Measurements from ENCODE around the gene MORN5.

DNA sequence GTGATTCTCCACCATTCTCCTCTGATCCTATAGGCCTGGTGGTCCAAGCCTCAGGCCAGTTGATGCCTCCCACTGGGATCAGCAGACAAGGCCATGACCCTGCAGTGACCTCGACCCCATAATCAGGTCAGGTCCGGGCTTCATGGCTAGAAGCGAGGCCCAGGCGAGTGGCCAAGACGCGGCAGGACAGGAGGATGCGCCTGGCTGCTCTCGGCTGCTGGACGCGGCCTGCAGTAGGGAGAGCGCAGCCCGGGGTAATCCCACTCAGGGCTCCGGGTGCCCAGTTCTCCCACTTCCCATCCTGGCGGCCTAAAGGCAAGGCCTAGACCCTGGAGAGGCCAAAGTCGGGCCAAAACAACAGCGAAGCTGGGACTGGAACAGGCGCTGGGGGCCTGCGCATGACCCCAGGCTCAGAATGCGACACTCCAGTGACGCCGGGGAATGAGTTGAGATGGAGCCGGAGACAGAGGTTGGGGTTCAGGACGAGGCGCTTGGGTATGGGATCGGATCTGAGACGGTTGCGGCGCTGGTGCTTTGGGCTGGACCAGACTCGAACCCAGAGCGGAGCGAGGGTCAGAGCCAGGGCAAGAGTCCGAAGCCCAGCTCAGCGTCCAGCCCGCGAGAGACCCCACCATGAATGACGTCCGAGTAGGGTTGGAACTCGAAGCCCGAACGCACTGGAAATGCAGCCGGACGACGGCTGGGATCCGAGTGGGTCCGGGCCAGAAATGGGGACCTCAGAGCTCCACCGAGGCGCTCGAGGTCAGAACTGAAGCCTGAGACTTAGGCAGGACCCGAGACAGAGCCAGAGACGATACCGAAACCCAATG, 65.8 kb downstream of the MORN5 start:
- TF ChIP-seq, protein P1, sequence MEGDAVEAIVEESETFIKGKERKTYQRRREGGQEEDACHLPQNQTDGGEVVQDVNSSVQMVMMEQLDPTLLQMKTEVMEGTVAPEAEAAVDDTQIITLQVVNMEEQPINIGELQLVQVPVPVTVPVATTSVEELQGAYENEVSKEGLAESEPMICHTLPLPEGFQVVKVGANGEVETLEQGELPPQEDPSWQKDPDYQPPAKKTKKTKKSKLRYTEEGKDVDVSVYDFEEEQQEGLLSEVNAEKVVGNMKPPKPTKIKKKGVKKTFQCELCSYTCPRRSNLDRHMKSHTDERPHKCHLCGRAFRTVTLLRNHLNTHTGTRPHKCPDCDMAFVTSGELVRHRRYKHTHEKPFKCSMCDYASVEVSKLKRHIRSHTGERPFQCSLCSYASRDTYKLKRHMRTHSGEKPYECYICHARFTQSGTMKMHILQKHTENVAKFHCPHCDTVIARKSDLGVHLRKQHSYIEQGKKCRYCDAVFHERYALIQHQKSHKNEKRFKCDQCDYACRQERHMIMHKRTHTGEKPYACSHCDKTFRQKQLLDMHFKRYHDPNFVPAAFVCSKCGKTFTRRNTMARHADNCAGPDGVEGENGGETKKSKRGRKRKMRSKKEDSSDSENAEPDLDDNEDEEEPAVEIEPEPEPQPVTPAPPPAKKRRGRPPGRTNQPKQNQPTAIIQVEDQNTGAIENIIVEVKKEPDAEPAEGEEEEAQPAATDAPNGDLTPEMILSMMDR (conservative IDR thresholded peaks at IDR 0.05; ENCODE audit: low read depth in 2 of 2) = no peak
- TF ChIP-seq EZH2 (IDR thresholded peaks at IDR 0.05; ENCODE audit: low read depth, unreplicated experiment) (peak; percentile 99), EZH2phosphoT487 (IDR thresholded peaks at IDR 0.05; ENCODE audit: unreplicated experiment) (peak; percentile 84), POLR2AphosphoS5 (IDR thresholded peaks at IDR 0.05; ENCODE audit: low read depth) (no peak), NANOG (IDR thresholded peaks at IDR 0.05; ENCODE audit: borderline replicate concordance) (no peak), ZNF462 (CRISPR knock-in tag; IDR thresholded peaks at IDR 0.05) (no peak), ZNF331 (CRISPR knock-in tag; IDR thresholded peaks at IDR 0.05; ENCODE audit: low read depth) (no peak), CREB1 (CRISPR knock-in tag; IDR thresholded peaks at IDR 0.05; ENCODE audit: low read depth) (no peak)
- TF ChIP-seq, protein P2, sequence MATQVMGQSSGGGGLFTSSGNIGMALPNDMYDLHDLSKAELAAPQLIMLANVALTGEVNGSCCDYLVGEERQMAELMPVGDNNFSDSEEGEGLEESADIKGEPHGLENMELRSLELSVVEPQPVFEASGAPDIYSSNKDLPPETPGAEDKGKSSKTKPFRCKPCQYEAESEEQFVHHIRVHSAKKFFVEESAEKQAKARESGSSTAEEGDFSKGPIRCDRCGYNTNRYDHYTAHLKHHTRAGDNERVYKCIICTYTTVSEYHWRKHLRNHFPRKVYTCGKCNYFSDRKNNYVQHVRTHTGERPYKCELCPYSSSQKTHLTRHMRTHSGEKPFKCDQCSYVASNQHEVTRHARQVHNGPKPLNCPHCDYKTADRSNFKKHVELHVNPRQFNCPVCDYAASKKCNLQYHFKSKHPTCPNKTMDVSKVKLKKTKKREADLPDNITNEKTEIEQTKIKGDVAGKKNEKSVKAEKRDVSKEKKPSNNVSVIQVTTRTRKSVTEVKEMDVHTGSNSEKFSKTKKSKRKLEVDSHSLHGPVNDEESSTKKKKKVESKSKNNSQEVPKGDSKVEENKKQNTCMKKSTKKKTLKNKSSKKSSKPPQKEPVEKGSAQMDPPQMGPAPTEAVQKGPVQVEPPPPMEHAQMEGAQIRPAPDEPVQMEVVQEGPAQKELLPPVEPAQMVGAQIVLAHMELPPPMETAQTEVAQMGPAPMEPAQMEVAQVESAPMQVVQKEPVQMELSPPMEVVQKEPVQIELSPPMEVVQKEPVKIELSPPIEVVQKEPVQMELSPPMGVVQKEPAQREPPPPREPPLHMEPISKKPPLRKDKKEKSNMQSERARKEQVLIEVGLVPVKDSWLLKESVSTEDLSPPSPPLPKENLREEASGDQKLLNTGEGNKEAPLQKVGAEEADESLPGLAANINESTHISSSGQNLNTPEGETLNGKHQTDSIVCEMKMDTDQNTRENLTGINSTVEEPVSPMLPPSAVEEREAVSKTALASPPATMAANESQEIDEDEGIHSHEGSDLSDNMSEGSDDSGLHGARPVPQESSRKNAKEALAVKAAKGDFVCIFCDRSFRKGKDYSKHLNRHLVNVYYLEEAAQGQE (IDR thresholded peaks at IDR 0.05; ENCODE audit: unreplicated experiment) = no peak
- TF ChIP-seq, protein P3, sequence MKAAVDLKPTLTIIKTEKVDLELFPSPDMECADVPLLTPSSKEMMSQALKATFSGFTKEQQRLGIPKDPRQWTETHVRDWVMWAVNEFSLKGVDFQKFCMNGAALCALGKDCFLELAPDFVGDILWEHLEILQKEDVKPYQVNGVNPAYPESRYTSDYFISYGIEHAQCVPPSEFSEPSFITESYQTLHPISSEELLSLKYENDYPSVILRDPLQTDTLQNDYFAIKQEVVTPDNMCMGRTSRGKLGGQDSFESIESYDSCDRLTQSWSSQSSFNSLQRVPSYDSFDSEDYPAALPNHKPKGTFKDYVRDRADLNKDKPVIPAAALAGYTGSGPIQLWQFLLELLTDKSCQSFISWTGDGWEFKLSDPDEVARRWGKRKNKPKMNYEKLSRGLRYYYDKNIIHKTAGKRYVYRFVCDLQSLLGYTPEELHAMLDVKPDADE (IDR thresholded peaks at IDR 0.05) = no peak
